Keratinocyte (primary cell): ENCODE data around the gene MANBA. TPM values are rescaled to one million over a fixed set of nuclear protein-coding genes. Genes with fewer than 3 reads are reported as not detected.

Experiments
- DNase-seq: peaks from one replicate; pipeline ENCODE4 v3.0.0-alpha.2; 2011; ENCODE audit warnings: low read depth, missing footprints, low spot score
- FAIRE-seq: peaks from 2 replicates; lab custom pipeline; 2011; peaks lifted over from hg19 to GRCh38; lab: Jason Lieb, UNC
- H2AFZ ChIP-seq: 2 replicates; pipeline ENCODE4 v1.6.0; 2012; ENCODE audit warnings: low read length, control low read depth, inconsistent platforms; ENCODE audit not compliant: control insufficient read depth
- H3K27ac ChIP-seq: 2 replicates; pipeline ENCODE4 v1.5.1; 2011; ENCODE audit warnings: low read length; ENCODE audit not compliant: control insufficient read depth, insufficient read depth
- H3K27me3 ChIP-seq: 3 replicates; pipeline ENCODE4 v1.6.0; 2011; ENCODE audit warnings: low read length; ENCODE audit not compliant: control insufficient read depth, insufficient read depth; ENCODE audit errors: extremely low read depth
- H3K36me3 ChIP-seq, 2 experiments: 2 replicates in 1 of 2; 3 replicates in 1 of 2; pipeline ENCODE4 v1.5.1; 2011; ENCODE audit warnings: low read length in 2 of 2, mild to moderate bottlenecking in 1 of 2; ENCODE audit not compliant: control insufficient read depth in 2 of 2, insufficient read depth in 2 of 2; ENCODE audit errors: extremely low read depth in 1 of 2
- H3K4me1 ChIP-seq: 3 replicates; pipeline ENCODE4 v1.5.1; 2011; ENCODE audit warnings: low read length; ENCODE audit not compliant: control insufficient read depth, insufficient read depth; ENCODE audit errors: extremely low read depth
- H3K4me2 ChIP-seq: 3 replicates; pipeline ENCODE4 v1.6.0; 2011; ENCODE audit warnings: low read depth, low read length; ENCODE audit not compliant: control insufficient read depth, insufficient read depth; ENCODE audit errors: extremely low read depth
- H3K4me3 ChIP-seq, 3 experiments: fragments of 200-600 bp in 1 of 3; sonication (generic) in 1 of 3; 2 replicates in 2 of 3; 3 replicates in 1 of 3; pipeline ENCODE4 v1.5.1; 2011 to 2016; ENCODE audit warnings: low read length in 3 of 3, mild to moderate bottlenecking in 3 of 3, control low read depth in 2 of 3, inconsistent platforms in 1 of 3, low read depth in 1 of 3, mixed read lengths in 1 of 3, mixed run types in 1 of 3, moderate library complexity in 1 of 3; ENCODE audit not compliant: control insufficient read depth in 2 of 3, insufficient read depth in 2 of 3; ENCODE audit errors: extremely low read depth in 1 of 3
- H3K79me2 ChIP-seq: 2 replicates; pipeline ENCODE4 v1.6.0; 2012; ENCODE audit warnings: low read length; ENCODE audit not compliant: control insufficient read depth, insufficient read depth
- H3K9ac ChIP-seq: 3 replicates; pipeline ENCODE4 v1.6.0; 2011; ENCODE audit warnings: low read length; ENCODE audit not compliant: control insufficient read depth, insufficient read depth; ENCODE audit errors: extremely low read depth
- H3K9me1 ChIP-seq: 3 replicates; pipeline ENCODE4 v1.6.0; 2011; ENCODE audit warnings: low read length; ENCODE audit not compliant: control insufficient read depth, insufficient read depth; ENCODE audit errors: extremely low read depth
- H3K9me3 ChIP-seq: 2 replicates; pipeline ENCODE4 v1.5.1; 2012; ENCODE audit warnings: low read depth, low read length; ENCODE audit not compliant: control insufficient read depth
- H4K20me1 ChIP-seq: 3 replicates; pipeline ENCODE4 v1.6.0; 2011; ENCODE audit warnings: low read length; ENCODE audit not compliant: control insufficient read depth, insufficient read depth; ENCODE audit errors: extremely low read depth
- CTCF ChIP-seq, 3 experiments: IDR thresholded peaks in 1 of 3; conservative IDR thresholded peaks in 1 of 3; optimal IDR thresholded peaks in 1 of 3; 2 replicates in 2 of 3; 3 replicates in 1 of 3; pipeline versions ENCODE3 to v1.5.1; 2011; ENCODE audit warnings: low read length in 3 of 3, mild to moderate bottlenecking in 3 of 3, moderate library complexity in 2 of 3, control low read depth in 1 of 3, inconsistent platforms in 1 of 3; ENCODE audit not compliant: insufficient read depth in 2 of 3; ENCODE audit errors: extremely low read depth in 1 of 3
- EZH2 ChIP-seq: IDR thresholded peaks from one replicate; pipeline ENCODE4 v1.6.1; 2012; ENCODE audit warnings: inconsistent platforms, mild to moderate bottlenecking, low read length, moderate library complexity
- dilution Hi-C: fragments of 300-500 bp; cut with MboI; formaldehyde crosslinking; loops from one replicate; pipeline ENCODE4 v1.7.0; 2020; ENCODE audit warnings: low sequenced_read_pairs; ENCODE audit not compliant: extremely low pct_ligation_motif_present
- polyA plus RNA-seq, 5 experiments: library from polyadenylated mRNA; depleted of rRNA in 3 of 5; stranded (reverse) in 3 of 5; stranded (forward) in 1 of 5; unstranded in 1 of 5; fragments of >200 nt; gene quantifications; 1 replicate in 1 of 5; 2 replicates in 3 of 5; 3 replicates in 1 of 5; pipeline versions ENCODE4 v1.2.1 to v1.2.3, GENCODE V29; 2011 to 2012; ENCODE audit warnings: missing spikeins in 2 of 5, low read depth in 1 of 5, low replicate concordance in 1 of 5

The MANBA gene
- polyA plus RNA-seq, 1 donor (not counting 4 experiments of a cell fraction or from before 2014, with no cell fraction given): 9.3 TPM

GRCh38 chr4:102687373-102687981 lies 73.3 kb downstream of the MANBA start:
- Histone ChIP-seq H2AFZ (peak overlapping the region; percentile 83), H3K79me2 (no peaks in the 10 kb centered on the region), H3K27me3 (no peaks in the 10 kb centered on the region), H3K9me1 (no peaks in the 10 kb centered on the region), H3K4me1 (peaks cover 37% of the 10 kb centered on the region), H3K36me3 (no peaks in the 10 kb centered on the region), H3K4me3 (no peak overlapping the region), H4K20me1 (no peaks in the 10 kb centered on the region), H3K9me3 (no peaks in the 10 kb centered on the region), H3K27ac (peak overlapping the region; percentile 82), H3K4me2 (peak overlapping the region; percentile 73), H3K9ac (peak overlapping the region; percentile 64)
- FAIRE-seq (peak; percentile 89), DNase-seq (no peak)
- TF ChIP-seq CTCF (optimal IDR thresholded peaks at IDR 0.05 in 1 of 3, IDR thresholded peaks at IDR 0.05 in 1 of 3, conservative IDR thresholded peaks at IDR 0.05 in 1 of 3; ENCODE audit: extremely low read depth in 1 of 3, insufficient read depth in 2 of 3, low read length in 3 of 3): no peak
- no peak for TF ChIP-seq EZH2
- dilution Hi-C loops: no loop called here

- Histone ChIP-seq H3K27ac (no peak overlapping the region), H4K20me1 (no peaks in the 10 kb centered on the region)
- FAIRE-seq: no peak
Measured at GRCh38 chr4:102685768-102686167, 75.0 kb downstream of the MANBA start.

More at GRCh38 chr4:102685768-102686167, 75.0 kb downstream of the MANBA start:
- dilution Hi-C loops: no loop called here
- H3K79me2 ChIP-seq: no peaks in the 10 kb centered on the region
- H3K9ac ChIP-seq: no peak overlapping the region
- H3K27me3 ChIP-seq: no peaks in the 10 kb centered on the region
- TF ChIP-seq EZH2 (no peak), CTCF (optimal IDR thresholded peaks at IDR 0.05 in 1 of 3, IDR thresholded peaks at IDR 0.05 in 1 of 3, conservative IDR thresholded peaks at IDR 0.05 in 1 of 3; ENCODE audit: extremely low read depth in 1 of 3, insufficient read depth in 2 of 3, low read length in 3 of 3) (no peak)
- H2AFZ ChIP-seq: no peak overlapping the region
- DNase-seq: no peak
- peaks cover 37% of the 10 kb centered on the region for H3K4me1 ChIP-seq
- H3K4me2 ChIP-seq: no peak overlapping the region
- H3K4me3 ChIP-seq: no peak overlapping the region
- no peaks in the 10 kb centered on the region for H3K36me3 ChIP-seq
- H3K9me3 ChIP-seq: no peaks in the 10 kb centered on the region
- H3K9me1 ChIP-seq: no peaks in the 10 kb centered on the region
